MM.1S (cell line): ENCODE measurements around the gene PIGB.
A peak's percentile ranks its signal among the peaks of the same experiment; 100 is the strongest.

Source experiments
- DNase-seq: peaks from one replicate; pipeline ENCODE4 v3.0.0-alpha.2; 2015
- H2AFZ ChIP-seq: fragments of 300-600 bp; sonication (generic); 2 replicates; pipeline ENCODE4 v1.6.0; 2016; ENCODE audit warnings: antibody characterized with exemption, low read length
- H3F3A ChIP-seq: fragments of 300-600 bp; sonication (generic); 2 replicates; pipeline ENCODE4 v1.6.1; 2016; ENCODE audit warnings: mild to moderate bottlenecking, antibody characterized with exemption, low read length, moderate library complexity, mixed read lengths; ENCODE audit not compliant: insufficient read depth
- H3K27ac ChIP-seq: fragments of 300-600 bp; sonication (generic); 2 replicates; pipeline ENCODE4 v1.5.1; 2016; ENCODE audit warnings: mild to moderate bottlenecking, low read length
- H3K27me3 ChIP-seq: fragments of 300-600 bp; sonication (generic); replicated peaks from 2 replicates; pipeline ENCODE4 v1.6.0; 2016; ENCODE audit warnings: low read length; ENCODE audit not compliant: insufficient read depth
- H3K36me3 ChIP-seq: fragments of 300-600 bp; sonication (generic); replicated peaks from 2 replicates; pipeline ENCODE4 v1.6.1; 2016; ENCODE audit warnings: mild to moderate bottlenecking, low read length, mixed read lengths; ENCODE audit not compliant: insufficient read depth
- H3K4me1 ChIP-seq: fragments of 300-600 bp; sonication (generic); 2 replicates; pipeline ENCODE4 v1.6.1; 2016; ENCODE audit warnings: low read length, mixed read lengths
- H3K4me2 ChIP-seq: fragments of 300-600 bp; sonication (generic); 2 replicates; pipeline ENCODE4 v1.6.0; 2016; ENCODE audit warnings: low read depth, low read length
- H3K4me3 ChIP-seq: fragments of 300-600 bp; sonication (generic); 2 replicates; pipeline ENCODE4 v1.5.1; 2016; ENCODE audit warnings: low read length, mixed read lengths
- H3K79me2 ChIP-seq: fragments of 300-600 bp; sonication (generic); 2 replicates; pipeline ENCODE4 v1.6.1; 2016; ENCODE audit warnings: mixed run types, low read length, mixed read lengths
- H3K9ac ChIP-seq: fragments of 300-600 bp; sonication (generic); 2 replicates; pipeline ENCODE4 v1.6.1; 2016; ENCODE audit warnings: low read length, mixed read lengths
- H3K9me2 ChIP-seq: fragments of 300-600 bp; sonication (generic); replicated peaks from 2 replicates; pipeline ENCODE4 v1.6.1; 2016; ENCODE audit warnings: mild to moderate bottlenecking, low read length, mixed read lengths; ENCODE audit not compliant: insufficient read depth
- H3K9me3 ChIP-seq: fragments of 300-600 bp; sonication (generic); replicated peaks from 2 replicates; pipeline ENCODE4 v1.6.1; 2016; ENCODE audit warnings: mild to moderate bottlenecking, low read length, mixed read lengths; ENCODE audit not compliant: insufficient read depth
- H4K20me1 ChIP-seq: fragments of 300-600 bp; sonication (generic); 2 replicates; pipeline ENCODE4 v1.6.1; 2016; ENCODE audit warnings: mild to moderate bottlenecking, low read length, moderate library complexity, mixed read lengths; ENCODE audit not compliant: insufficient read depth
- EZH2 ChIP-seq: fragments of 300-600 bp; sonication (generic); optimal IDR thresholded peaks from 2 replicates; pipeline ENCODE3; 2017; ENCODE audit warnings: low read depth, mild to moderate bottlenecking, antibody characterized with exemption, low read length, mixed read lengths
- EZH2phosphoT487 ChIP-seq: fragments of 300-600 bp; sonication (generic); IDR thresholded peaks from 2 replicates; pipeline ENCODE4 v1.6.1; 2018; ENCODE audit warnings: antibody characterized with exemption, low read length
- TF ChIP-seq, protein P1 (sequence below): fragments of 300-600 bp; sonication (generic); IDR thresholded peaks from 2 replicates; pipeline ENCODE4 v1.5.1; 2016; ENCODE audit warnings: antibody characterized with exemption, low read length, mixed read lengths

The PIGB gene

DNA sequence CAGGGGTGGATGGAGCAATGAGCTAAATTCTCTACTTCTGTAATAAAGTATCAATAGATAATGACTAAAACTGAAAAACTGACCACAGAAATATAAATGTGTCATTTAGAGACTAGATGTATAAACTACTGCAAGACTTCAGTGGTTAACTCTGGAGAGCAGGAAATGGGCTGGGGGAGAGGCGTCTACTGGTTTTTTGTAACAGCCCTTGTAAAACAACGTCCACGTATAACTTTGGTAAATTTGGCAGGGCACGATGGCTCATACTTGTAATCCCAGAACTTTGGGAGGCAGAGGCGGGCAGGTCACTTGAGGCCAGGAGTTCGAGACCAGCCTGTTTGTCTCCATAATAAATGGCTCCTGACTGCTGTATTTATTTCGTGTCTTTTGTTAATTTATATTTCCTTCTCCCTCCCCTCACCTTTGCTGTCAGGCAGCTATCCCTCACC, 41.9 kb upstream of the PIGB start:
- Histone ChIP-seq H3K79me2 (peaks cover 76% of the 10 kb centered on the region), H2AFZ (no peak overlapping the region), H3K4me2 (peak overlapping the region; percentile 53), H3F3A (peaks cover 55% of the 10 kb centered on the region), H3K9me3 (no peaks in the 10 kb centered on the region), H3K4me3 (peak overlapping the region; percentile 0; the same call in 1 of the 2 replicates), H3K36me3 (no peaks in the 10 kb centered on the region), H3K27me3 (no peaks in the 10 kb centered on the region), H3K9me2 (no peaks in the 10 kb centered on the region), H3K9ac (no peak overlapping the region; the same call in 1 of the 2 replicates), H3K4me1 (peaks cover 50% of the 10 kb centered on the region), H4K20me1 (no peaks in the 10 kb centered on the region), H3K27ac (peak overlapping the region; percentile 94; the same call in 1 of the 2 replicates)
- DNase-seq, result peak; percentile 68
- TF ChIP-seq EZH2phosphoT487 (no peak), EZH2 (no peak)
- TF ChIP-seq, protein P1, sequence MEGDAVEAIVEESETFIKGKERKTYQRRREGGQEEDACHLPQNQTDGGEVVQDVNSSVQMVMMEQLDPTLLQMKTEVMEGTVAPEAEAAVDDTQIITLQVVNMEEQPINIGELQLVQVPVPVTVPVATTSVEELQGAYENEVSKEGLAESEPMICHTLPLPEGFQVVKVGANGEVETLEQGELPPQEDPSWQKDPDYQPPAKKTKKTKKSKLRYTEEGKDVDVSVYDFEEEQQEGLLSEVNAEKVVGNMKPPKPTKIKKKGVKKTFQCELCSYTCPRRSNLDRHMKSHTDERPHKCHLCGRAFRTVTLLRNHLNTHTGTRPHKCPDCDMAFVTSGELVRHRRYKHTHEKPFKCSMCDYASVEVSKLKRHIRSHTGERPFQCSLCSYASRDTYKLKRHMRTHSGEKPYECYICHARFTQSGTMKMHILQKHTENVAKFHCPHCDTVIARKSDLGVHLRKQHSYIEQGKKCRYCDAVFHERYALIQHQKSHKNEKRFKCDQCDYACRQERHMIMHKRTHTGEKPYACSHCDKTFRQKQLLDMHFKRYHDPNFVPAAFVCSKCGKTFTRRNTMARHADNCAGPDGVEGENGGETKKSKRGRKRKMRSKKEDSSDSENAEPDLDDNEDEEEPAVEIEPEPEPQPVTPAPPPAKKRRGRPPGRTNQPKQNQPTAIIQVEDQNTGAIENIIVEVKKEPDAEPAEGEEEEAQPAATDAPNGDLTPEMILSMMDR, result no peak

DNA sequence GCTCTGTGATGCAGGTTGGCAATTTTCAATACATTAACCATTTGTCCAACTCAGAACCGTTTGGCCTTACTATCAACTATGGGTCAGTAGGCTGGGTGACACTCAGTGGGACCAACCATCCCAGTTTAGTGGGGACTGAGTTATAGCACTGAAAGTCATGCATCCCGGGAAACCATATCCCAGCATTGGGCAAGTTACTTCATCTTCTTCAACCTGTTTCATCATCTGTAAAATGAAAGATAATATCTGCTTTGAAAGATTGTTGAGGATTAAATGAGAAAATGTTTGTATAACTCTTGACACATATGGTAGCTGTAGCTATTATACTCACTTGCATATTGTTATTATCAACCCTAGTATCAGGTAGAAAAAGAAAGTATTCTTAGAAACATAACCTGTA, 41.3 kb upstream of the PIGB start:
- Histone ChIP-seq H3K4me2 (peak overlapping the region; percentile 53), H4K20me1 (no peaks in the 10 kb centered on the region), H2AFZ (no peak overlapping the region), H3F3A (peaks cover 59% of the 10 kb centered on the region), H3K9ac (no peak overlapping the region; the same call in 1 of the 2 replicates), H3K9me2 (no peaks in the 10 kb centered on the region), H3K27me3 (no peaks in the 10 kb centered on the region), H3K4me3 (peak overlapping the region; percentile 0; the same call in 1 of the 2 replicates), H3K9me3 (no peaks in the 10 kb centered on the region), H3K27ac (peak overlapping the region; percentile 94; the same call in 1 of the 2 replicates), H3K4me1 (peaks cover 56% of the 10 kb centered on the region), H3K79me2 (peaks cover 76% of the 10 kb centered on the region), H3K36me3 (no peaks in the 10 kb centered on the region)
- TF ChIP-seq EZH2 (no peak), EZH2phosphoT487 (no peak)
- TF ChIP-seq, protein P1, result no peak
- no peak for DNase-seq

DNA sequence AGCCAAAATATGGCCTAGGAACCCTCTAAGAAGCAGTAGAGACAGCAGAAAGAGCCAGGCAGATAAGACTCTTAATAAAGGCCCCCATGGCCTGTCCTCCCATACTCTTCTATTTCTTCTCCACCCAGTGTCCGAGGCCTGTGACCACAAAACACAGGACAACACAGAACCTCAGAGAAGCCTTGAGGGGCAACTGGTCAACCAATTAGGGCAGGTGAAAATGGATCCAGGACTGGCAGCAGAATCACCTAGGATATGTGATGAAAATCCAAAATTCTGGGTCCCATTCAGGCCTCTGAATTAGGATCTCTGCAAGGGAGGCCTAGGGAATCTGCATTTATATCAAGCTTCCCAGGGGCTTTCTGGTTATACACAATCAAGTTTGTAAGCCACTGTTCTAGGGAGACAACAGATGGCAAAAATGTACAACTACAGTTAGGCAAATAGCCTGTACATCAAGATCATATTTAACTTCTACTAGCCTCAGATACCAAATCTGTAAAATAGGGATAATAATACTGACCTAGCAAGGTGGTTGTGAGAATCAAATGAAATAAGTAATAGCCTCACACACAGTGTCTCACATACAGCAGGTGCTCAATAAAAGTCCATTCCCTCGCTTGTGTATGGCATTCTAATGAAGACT, 39.8 kb upstream of the PIGB start:
- no peak for TF ChIP-seq EZH2phosphoT487
- no peak for TF ChIP-seq EZH2
- TF ChIP-seq, protein P1, result no peak
- Histone ChIP-seq H2AFZ (no peak overlapping the region), H3K27me3 (no peaks in the 10 kb centered on the region), H3K4me3 (peak overlapping the region; percentile 26), H3K79me2 (peaks cover 78% of the 10 kb centered on the region), H3K9me2 (no peaks in the 10 kb centered on the region), H3K9me3 (no peaks in the 10 kb centered on the region), H3K4me1 (peaks cover 69% of the 10 kb centered on the region), H3F3A (peaks cover 65% of the 10 kb centered on the region), H3K27ac (peak overlapping the region; percentile 94), H3K9ac (peak overlapping the region; percentile 63), H3K36me3 (no peaks in the 10 kb centered on the region), H4K20me1 (no peaks in the 10 kb centered on the region), H3K4me2 (peak overlapping the region; percentile 77)
- DNase-seq, result no peak
